HG02798 (cell line): ENCODE data around the gene PROSER3.

Source experiments
- ATAC-seq: cut with Tn5 transposase; IDR thresholded peaks from one replicate; pipeline ENCODE4 v1.9.1; 2021; ENCODE audit warnings: mild to moderate bottlenecking; ENCODE audit not compliant: unreplicated experiment, poor library complexity

Gene PROSER3

GRCh38 chr19:35757749-35758608 is at the start of gene PROSER3:
TSS of gene PROSER3 (plus strand) at chr19:35758176. CDS start at chr19:35758216, 40 bp downstream.
- ATAC-seq, result peak; percentile 98

GRCh38 chr19:35708391-35708790 is 49.6 kb upstream of the PROSER3 start:
- no peak for ATAC-seq

- peak; percentile 34 for ATAC-seq
Measured at GRCh38 chr19:35710784-35711723, 46.9 kb upstream of the PROSER3 start.

GRCh38 chr19:35712567-35713505 is 45.1 kb upstream of the PROSER3 start:
- ATAC-seq, result peak; percentile 14

DNA sequence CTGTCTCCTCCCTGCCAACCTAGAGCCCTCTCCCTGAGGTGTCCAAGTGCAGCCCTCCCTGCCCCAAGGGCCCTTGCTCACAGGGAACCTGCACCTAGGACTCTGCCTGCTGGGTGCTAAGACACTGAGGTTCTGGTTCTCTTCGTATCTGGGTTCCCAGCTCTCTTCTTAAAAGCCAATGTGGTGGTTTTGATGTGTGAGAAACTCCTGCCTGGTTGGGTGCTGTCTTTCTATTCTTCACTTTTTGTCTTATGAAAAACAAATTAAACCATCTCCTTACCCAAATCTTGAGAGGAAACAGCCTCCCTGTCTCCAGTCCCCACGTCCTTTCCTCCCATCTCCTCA is 44.5 kb upstream of the PROSER3 start:
- no peak for ATAC-seq

DNA sequence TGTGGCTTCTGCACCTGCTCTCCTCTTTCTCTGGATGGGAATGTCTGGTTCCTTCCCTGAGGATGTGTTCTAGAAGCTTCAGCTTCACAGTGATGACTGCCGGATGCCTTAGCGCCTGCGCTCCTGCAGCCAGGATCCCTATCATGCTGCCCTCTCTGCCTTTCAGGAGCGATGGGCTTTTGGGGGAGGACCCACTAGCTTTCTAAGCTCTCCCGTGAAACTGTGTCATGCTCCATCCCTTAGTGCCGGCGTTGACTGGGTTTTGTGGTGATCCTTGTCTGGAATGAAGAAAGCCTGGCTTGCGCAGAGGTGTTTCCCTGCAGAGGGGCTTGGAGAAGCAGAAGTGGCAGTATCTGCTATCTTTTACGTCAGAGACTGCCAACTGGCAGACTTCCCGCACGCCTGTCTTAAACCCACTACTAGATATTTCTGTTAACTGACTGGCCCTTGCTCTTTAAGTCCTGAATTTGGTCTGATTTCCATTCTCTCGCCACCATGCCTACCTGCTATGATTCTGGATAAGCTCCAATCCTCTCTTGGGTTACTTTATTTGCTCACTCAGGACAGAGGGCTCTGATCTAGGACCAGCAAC is 44.0 kb upstream of the PROSER3 start:
- ATAC-seq, result no peak

DNA sequence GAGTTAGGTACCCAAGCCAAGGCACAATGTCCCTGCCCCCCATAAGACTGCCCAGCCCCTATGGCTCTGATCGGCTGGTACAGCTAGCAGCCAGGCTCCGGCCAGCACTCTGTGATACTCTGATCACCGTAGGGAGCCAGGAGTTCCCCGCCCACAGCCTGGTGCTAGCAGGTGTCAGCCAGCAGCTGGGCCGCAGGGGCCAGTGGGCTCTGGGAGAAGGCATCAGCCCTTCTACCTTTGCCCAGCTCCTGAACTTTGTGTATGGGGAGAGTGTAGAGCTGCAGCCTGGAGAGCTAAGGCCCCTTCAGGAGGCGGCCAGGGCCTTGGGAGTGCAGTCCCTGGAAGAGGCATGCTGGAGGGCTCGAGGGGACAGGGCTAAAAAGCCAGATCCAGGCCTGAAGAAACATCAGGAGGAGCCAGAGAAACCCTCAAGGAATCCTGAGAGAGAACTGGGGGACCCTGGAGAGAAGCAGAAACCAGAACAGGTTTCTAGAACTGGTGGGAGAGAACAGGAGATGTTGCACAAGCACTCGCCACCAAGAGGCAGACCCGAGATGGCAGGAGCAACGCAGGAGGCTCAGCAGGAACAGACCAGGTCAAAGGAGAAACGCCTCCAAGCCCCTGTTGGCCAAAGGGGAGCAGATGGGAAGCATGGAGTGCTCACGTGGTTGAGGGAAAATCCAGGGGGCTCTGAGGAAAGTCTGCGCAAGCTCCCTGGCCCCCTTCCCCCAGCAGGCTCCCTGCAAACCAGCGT is 43.2 kb upstream of the PROSER3 start:
- ATAC-seq, result no peak

GRCh38 chr19:35715355-35715809 is 42.6 kb upstream of the PROSER3 start:
- no peak for ATAC-seq

- ATAC-seq, result peak; percentile 5
Measured at GRCh38 chr19:35715981-35716800, 41.8 kb upstream of the PROSER3 start.

DNA sequence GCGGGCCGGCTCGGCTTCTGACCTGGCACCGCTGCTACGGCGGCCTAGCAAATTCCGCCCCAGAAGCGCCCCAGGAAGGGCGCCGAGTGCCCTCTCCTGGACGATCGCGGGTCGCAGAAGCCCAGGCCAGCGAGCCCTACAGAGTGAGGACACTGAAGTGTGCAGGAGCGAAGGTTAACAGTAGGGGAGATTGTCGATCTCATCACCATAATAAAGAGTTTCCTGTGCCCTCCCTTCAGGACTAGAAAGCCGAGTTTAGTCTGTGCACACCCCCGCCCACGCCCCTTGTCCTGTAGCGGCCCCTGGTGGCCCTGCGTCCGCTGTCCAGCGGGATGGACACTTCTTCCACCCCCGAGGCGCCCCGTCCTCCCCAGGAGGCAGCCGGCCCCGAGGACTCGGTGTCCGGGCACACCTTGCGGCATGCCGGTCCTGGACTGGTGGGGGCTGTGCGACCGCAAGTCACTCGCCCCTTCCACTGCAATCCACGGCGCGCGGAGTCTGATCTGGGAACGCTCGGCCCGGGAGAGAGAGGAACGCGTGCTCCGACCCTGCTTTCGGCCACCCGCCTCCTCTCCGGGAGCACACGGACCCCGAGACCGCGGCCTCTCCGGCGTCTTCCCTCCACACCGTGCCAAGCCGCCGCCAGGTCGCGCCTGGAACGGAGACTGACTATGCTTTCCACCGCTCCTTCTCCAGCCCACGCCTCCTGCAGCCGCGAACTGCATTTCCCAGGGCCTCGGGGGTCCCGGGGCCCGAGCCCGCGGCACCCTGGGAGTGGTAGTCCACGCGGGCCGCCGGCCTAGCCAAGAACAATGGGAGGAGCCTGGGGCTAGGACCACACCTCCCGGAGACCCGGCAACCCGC is 40.9 kb upstream of the PROSER3 start:
- peak; percentile 74 for ATAC-seq

GRCh38 chr19:35717665-35718344 is 40.2 kb upstream of the PROSER3 start, which contains the start of gene KMT2B:
TSS of gene KMT2B (plus strand) at chr19:35718003. CDS start at chr19:35718019, 16 bp downstream.
- ATAC-seq, result peak; percentile 1

- ATAC-seq, result peak; percentile 2
Measured at GRCh38 chr19:35718345-35719041, 39.5 kb upstream of the PROSER3 start.

DNA sequence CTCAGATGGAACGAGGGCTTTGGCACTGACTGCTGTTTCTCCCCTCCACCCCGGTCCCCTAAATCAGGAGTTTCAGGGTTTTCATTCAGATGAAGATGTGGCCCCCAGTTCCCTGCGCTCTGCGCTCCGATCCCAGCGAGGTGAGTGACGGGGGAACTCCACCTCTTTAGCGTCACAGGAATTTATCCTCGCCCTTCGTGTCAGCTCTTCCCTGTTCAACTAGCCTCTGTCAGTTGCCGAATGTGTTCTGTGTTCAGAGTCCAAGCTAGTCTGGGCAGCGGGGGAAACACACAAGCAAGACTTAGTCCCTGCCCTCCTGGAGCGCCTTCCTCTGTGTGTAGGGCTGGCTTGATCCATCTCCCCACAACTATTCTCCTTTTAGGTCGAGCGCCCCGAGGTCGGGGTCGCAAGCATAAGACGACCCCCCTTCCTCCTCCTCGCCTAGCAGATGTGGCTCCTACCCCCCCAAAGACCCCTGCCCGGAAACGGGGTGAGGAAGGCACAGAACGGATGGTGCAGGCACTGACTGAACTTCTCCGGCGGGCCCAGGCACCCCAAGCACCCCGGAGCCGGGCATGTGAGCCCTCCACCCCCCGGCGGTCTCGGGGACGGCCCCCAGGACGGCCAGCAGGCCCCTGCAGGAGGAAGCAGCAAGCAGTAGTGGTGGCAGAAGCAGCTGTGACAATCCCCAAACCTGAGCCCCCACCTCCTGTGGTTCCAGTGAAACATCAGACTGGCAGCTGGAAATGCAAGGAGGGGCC is 38.4 kb upstream of the PROSER3 start:
- no peak for ATAC-seq

DNA sequence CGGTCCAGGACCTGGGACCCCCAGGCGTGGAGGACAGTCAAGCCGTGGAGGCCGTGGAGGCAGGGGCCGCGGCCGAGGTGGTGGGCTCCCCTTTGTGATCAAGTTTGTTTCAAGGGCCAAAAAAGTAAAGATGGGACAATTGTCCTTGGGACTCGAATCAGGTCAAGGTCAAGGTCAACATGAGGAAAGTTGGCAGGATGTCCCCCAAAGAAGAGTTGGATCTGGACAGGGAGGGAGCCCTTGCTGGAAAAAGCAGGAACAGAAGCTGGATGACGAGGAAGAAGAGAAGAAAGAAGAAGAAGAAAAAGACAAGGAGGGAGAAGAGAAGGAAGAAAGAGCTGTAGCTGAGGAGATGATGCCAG is 37.8 kb upstream of the PROSER3 start:
- no peak for ATAC-seq

DNA sequence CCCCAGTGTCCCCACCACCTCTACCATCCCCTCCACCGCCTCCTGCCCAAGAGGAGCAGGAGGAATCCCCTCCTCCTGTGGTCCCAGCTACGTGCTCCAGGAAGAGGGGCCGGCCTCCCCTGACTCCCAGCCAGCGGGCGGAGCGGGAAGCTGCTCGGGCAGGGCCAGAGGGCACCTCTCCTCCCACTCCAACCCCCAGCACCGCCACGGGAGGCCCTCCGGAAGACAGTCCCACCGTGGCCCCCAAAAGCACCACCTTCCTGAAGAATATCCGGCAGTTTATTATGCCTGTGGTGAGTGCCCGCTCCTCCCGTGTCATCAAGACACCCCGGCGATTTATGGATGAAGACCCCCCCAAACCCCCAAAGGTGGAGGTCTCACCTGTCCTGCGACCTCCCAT is 37.3 kb upstream of the PROSER3 start:
- ATAC-seq, result no peak
